GM12873 (cell line): ENCODE data around the gene LDB2.

ENCODE experiments used
- CTCF ChIP-seq: IDR thresholded peaks from 2 replicates; pipeline ENCODE4 v1.5.1; 2012; ENCODE audit warnings: low read depth, mild to moderate bottlenecking, moderate library complexity, low read length, control low read depth; ENCODE audit not compliant: insufficient read depth; ENCODE audit errors: missing control alignments

Gene LDB2

GRCh38 chr4:16916719-16917337 lies 18.4 kb upstream of the LDB2 start:
- peak; percentile 99 for TF ChIP-seq CTCF

DNA sequence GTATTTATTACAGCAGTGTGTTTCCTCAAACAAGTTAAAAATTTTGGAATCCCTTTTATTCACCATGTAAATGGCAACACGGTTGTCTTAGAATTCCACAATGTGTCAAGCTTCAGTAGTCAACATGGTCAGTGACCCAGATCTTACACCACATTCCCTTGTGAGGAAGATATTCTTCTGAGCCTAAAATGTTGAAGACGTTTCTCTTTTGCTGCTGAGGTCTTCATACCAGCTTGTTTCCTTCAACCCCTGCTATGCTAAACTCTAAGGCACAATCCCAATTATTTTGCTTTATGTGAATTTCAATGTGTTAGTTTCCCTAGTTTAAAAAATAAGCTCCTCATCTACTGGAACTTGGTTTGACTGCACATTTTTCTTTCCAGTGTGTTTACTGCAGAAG lies 17.6 kb upstream of the LDB2 start:
- TF ChIP-seq CTCF: no peak

DNA sequence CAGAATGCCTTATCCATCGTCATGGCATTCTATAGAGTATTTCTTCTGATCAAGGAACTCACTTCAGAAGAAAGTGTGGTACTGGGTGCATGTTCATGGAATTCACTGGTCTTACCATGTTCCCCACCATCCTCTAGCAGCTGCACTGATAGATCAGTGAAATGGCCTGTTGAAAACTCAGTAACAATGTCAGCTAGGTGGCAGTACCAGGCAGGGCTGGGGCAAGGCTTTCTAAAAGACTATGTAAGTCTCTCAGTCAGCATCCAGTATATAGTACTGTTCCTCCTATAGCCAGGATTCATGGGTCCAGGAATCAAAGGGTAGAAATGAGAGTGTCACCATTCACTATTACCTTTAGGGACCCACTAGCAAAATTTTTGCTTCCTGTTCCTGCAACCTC lies 15.8 kb upstream of the LDB2 start:
- TF ChIP-seq CTCF: peak; percentile 17

GRCh38 chr4:16912896-16913295 lies 14.5 kb upstream of the LDB2 start:
- no peak for TF ChIP-seq CTCF

DNA sequence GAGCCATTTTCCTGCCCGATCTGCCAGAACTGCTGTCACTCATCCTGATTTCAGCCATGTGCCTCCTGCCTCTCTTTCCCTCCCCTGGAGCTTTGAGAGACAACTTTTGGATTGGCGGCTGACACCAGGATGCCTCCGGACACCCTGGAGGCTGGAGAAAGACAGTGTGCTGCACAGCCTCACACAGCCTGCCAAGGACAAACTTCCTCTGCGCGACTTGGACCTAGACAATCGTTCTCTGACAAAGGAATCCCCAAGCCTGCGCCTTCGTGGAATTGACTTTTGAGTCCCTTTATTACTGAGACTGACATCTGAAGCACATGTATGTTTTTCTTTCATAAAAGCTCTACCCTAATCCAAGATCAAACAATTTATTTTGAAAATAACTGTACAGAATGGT lies 10.8 kb upstream of the LDB2 start:
- no peak for TF ChIP-seq CTCF

- no peak for TF ChIP-seq CTCF
Observed at GRCh38 chr4:16908377-16909021, 10.1 kb upstream of the LDB2 start.

- no peak for TF ChIP-seq CTCF
Observed at GRCh38 chr4:16900325-16900724, 1.9 kb upstream of the LDB2 start.
